Prostate gland (tissue), 2 donors: Measurements from ENCODE around the gene ASB18. TPM values are rescaled to one million over a fixed set of nuclear protein-coding genes. Genes with fewer than 3 reads are reported as not detected.

Experiments used
- DNase-seq: peaks from one replicate; pipeline ENCODE4 v3.0.0-alpha.2; 2019; ENCODE audit warnings: low spot score
- H3K27ac ChIP-seq, 2 donors: fragments of 200-600 bp; sonication (generic); 2 replicates each; pipeline ENCODE4 v1.5.1; 2017 to 2019
- H3K27me3 ChIP-seq: fragments of 200-600 bp; sonication (generic); replicated peaks from 2 replicates; pipeline ENCODE4 v1.5.1; 2019; ENCODE audit not compliant: insufficient read depth
- H3K36me3 ChIP-seq, 2 donors: fragments of 200-600 bp; sonication (generic); 1 replicate in 1 of 2; 2 replicates in 1 of 2; pipeline versions ENCODE4 v1.5.1 to v1.8.1; 2017 to 2019
- H3K4me1 ChIP-seq: fragments of 200-600 bp; sonication (generic); replicated peaks from 2 replicates; pipeline ENCODE4 v1.5.1; 2019
- H3K4me3 ChIP-seq, 2 donors: fragments of 200-600 bp; sonication (generic); 2 replicates each; pipeline ENCODE4 v1.5.1; 2017 to 2019
- H3K9me3 ChIP-seq: fragments of 200-600 bp; sonication (generic); 2 replicates; pipeline ENCODE4 v1.5.1; 2017
- CTCF ChIP-seq, 4 experiments: fragments of 200-600 bp in 2 of 4; fragments of 450-650 bp in 2 of 4; sonication (generic) in 2 of 4; IDR thresholded peaks; 1 replicate in 3 of 4; 2 replicates in 1 of 4; pipeline ENCODE4 v1.5.1; 2016 to 2019; ENCODE audit warnings: antibody characterized with exemption in 4 of 4, mild to moderate bottlenecking in 2 of 4, moderate library complexity in 2 of 4
- POLR2A ChIP-seq: fragments of 450-650 bp; IDR thresholded peaks from one replicate; pipeline ENCODE4 v1.6.1; 2016; ENCODE audit warnings: antibody characterized with exemption, mild to moderate bottlenecking
- POLR2AphosphoS5 ChIP-seq: sonication (generic); formaldehyde crosslinking; IDR thresholded peaks from one replicate; pipeline ENCODE4 v1.6.1; 2017; ENCODE audit warnings: antibody characterized with exemption
- WGBS: methylation state at CpG from one replicate; pipeline ENCODE4 v1.1.5; 2018; 5-methylcytosine and 5-hydroxymethylcytosine counted together
- intact Hi-C: fragments of 100-400 bp; cut with DNase I; formaldehyde crosslinking; loops from one replicate; pipeline ENCODE4 v1.14.2; 2022
- total RNA-seq, 2 donors: library from RNA; depleted of rRNA; stranded (reverse); fragments of >200 nt; gene quantifications; one replicate each; pipeline ENCODE4 v1.1.0, GENCODE V29; 2016

Gene ASB18
- total RNA-seq, 2 donors from 2014 or later = not detected

GRCh38 chr2:236207472-236207871 lies 56.7 kb downstream of the ASB18 start:
- H3K4me1 ChIP-seq = no peaks in the 10 kb centered on the region
- no peak overlapping the region for H3K27ac ChIP-seq
- H3K9me3 ChIP-seq = no peaks in the 10 kb centered on the region
- 94% methylated on average over 11 of the region's 11 CpGs for WGBS
- H3K36me3 ChIP-seq = no peaks in the 10 kb centered on the region
- intact Hi-C loops = no loop called here
- DNase-seq = no peak
- H3K27me3 ChIP-seq = no peaks in the 10 kb centered on the region
- no peak for TF ChIP-seq POLR2A
- no peak for TF ChIP-seq CTCF (IDR thresholded peaks at IDR 0.05)
- TF ChIP-seq POLR2AphosphoS5 = no peak
- no peak overlapping the region for H3K4me3 ChIP-seq

- intact Hi-C loops = no loop called here
- DNase-seq = no peak
- Histone ChIP-seq H3K9me3 (no peaks in the 10 kb centered on the region), H3K27me3 (no peaks in the 10 kb centered on the region), H3K4me3 (no peak overlapping the region), H3K4me1 (no peaks in the 10 kb centered on the region), H3K27ac (no peak overlapping the region), H3K36me3 (no peaks in the 10 kb centered on the region)
- 91% methylated on average over 2 of the region's 2 CpGs for WGBS
- TF ChIP-seq POLR2A = no peak
- TF ChIP-seq CTCF (IDR thresholded peaks at IDR 0.05) = no peak
- no peak for TF ChIP-seq POLR2AphosphoS5
Measured at GRCh38 chr2:236205867-236206645, 58.1 kb downstream of the ASB18 start.

GRCh38 chr2:236204953-236205352 lies 59.3 kb downstream of the ASB18 start:
- intact Hi-C loops = no loop called here
- Histone ChIP-seq H3K9me3 (no peaks in the 10 kb centered on the region), H3K27me3 (no peaks in the 10 kb centered on the region), H3K4me3 (no peak overlapping the region), H3K27ac (no peak overlapping the region), H3K4me1 (no peaks in the 10 kb centered on the region), H3K36me3 (no peaks in the 10 kb centered on the region)
- no peak for DNase-seq
- WGBS = 96% methylated on average over 5 of the region's 5 CpGs
- TF ChIP-seq POLR2AphosphoS5 (no peak), POLR2A (no peak), CTCF (IDR thresholded peaks at IDR 0.05) (no peak)

GRCh38 chr2:236200378-236200777 lies 63.8 kb downstream of the ASB18 start:
- Histone ChIP-seq H3K36me3 (no peaks in the 10 kb centered on the region), H3K27me3 (no peaks in the 10 kb centered on the region), H3K4me3 (no peak overlapping the region), H3K9me3 (no peaks in the 10 kb centered on the region), H3K27ac (no peak overlapping the region), H3K4me1 (no peaks in the 10 kb centered on the region)
- no peak for DNase-seq
- WGBS = 60% methylated on average over 7 of the region's 7 CpGs
- intact Hi-C loops = no loop called here
- no peak for TF ChIP-seq CTCF (IDR thresholded peaks at IDR 0.05)
- no peak for TF ChIP-seq POLR2AphosphoS5
- no peak for TF ChIP-seq POLR2A

GRCh38 chr2:236196366-236196765 lies 67.8 kb downstream of the ASB18 start:
- no peak overlapping the region for H3K27ac ChIP-seq
- H3K4me1 ChIP-seq = no peaks in the 10 kb centered on the region
- H3K9me3 ChIP-seq = no peaks in the 10 kb centered on the region
- intact Hi-C loops = no loop called here
- no peak overlapping the region for H3K4me3 ChIP-seq
- H3K27me3 ChIP-seq = no peaks in the 10 kb centered on the region
- DNase-seq = no peak
- no peaks in the 10 kb centered on the region for H3K36me3 ChIP-seq
- 81% methylated on average over 7 of the region's 7 CpGs for WGBS
- TF ChIP-seq POLR2A (no peak), CTCF (IDR thresholded peaks at IDR 0.05) (no peak), POLR2AphosphoS5 (no peak)
